Ishikawa (cell line): ENCODE measurements around the gene ATRAID.

ENCODE experiments used
- EP300 ChIP-seq: IDR thresholded peaks from 2 replicates; pipeline ENCODE4 v1.6.1; 2012; ENCODE audit warnings: borderline replicate concordance
- MAX ChIP-seq: IDR thresholded peaks from 2 replicates; pipeline ENCODE4 v1.6.1; 2012
- YY1 ChIP-seq: IDR thresholded peaks from 2 replicates; pipeline ENCODE4 v1.6.1; 2012; ENCODE audit warnings: low read depth
- ZBTB7A ChIP-seq: IDR thresholded peaks from 2 replicates; pipeline ENCODE4 v1.6.1; 2012; ENCODE audit warnings: low read depth

- TF ChIP-seq EP300 (no peak), YY1 (no peak), ZBTB7A (no peak), MAX (no peak)
Observed at GRCh38 chr2:27249159-27249890, 37.5 kb downstream of the ATRAID start.
